ENCODE results near the gene ASTL. TPM values are rescaled to one million over a fixed set of nuclear protein-coding genes. Genes with fewer than 3 reads are reported as not detected.

The ASTL gene
- total RNA-seq, 3 donors from 2014 or later (not counting 1 experiment from before 2014, with no cell fraction given) = 5.5 to 11.3 (median 8.8) TPM

DNA sequence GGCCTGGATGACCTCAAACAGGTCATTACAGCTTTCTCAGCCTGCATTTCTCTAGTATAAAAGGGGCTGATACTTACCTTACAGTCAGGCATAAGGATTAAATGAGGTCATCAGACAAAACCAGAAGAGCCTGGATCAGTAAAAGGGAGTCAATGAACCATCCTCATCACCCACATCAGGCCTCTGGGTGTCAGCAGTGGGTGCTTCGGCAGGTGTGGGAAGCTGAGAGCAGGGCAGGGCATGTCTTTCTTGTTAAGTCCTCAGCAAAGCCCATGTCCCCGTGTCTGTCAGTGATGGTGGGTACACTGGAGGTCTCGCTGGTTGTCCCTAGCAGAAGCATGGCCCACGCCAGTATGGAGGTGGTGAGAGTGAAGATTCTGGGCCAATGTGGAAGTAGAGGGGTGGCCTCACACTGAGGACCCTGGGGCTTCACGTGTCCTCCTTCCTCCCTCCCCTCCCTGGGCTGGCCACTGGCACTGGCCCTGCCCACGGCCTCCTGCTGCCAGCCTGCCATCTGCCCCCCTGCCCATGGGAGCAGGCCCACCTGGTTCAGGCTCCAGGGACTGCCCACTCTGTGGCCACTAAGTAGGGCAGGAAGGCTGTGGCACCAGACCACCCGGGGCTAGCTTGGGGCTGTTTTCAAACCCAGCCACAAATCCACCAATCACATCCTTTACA is 26.3 kb downstream of the ASTL start:
- 80% methylated on average over 7 of the region's 7 CpGs for WGBS (ENCODE audit: insufficient coverage)
- DNase-seq (peak in 1 of 2 donors; percentile 34), ATAC-seq (no peak)
- Histone ChIP-seq H3K27me3 (ENCODE audit: control insufficient read depth, insufficient read depth, low read length) (peaks cover 4% of the 10 kb centered on the region), H3K27ac (ENCODE audit: low read length) (no peak overlapping the region), H3K4me3 (ENCODE audit: low read length) (no peak overlapping the region), H3K9me3 (ENCODE audit: control insufficient read depth, insufficient read depth, low read length) (no peaks in the 10 kb centered on the region), H3K36me3 (ENCODE audit: control insufficient read depth, insufficient read depth, low read length) (no peaks in the 10 kb centered on the region), H3K4me1 (ENCODE audit: control insufficient read depth, insufficient read depth, low read length) (no peaks in the 10 kb centered on the region)
- H3K27ac Mint-ChIP-seq = no peak overlapping the region
- TF ChIP-seq, protein P1, sequence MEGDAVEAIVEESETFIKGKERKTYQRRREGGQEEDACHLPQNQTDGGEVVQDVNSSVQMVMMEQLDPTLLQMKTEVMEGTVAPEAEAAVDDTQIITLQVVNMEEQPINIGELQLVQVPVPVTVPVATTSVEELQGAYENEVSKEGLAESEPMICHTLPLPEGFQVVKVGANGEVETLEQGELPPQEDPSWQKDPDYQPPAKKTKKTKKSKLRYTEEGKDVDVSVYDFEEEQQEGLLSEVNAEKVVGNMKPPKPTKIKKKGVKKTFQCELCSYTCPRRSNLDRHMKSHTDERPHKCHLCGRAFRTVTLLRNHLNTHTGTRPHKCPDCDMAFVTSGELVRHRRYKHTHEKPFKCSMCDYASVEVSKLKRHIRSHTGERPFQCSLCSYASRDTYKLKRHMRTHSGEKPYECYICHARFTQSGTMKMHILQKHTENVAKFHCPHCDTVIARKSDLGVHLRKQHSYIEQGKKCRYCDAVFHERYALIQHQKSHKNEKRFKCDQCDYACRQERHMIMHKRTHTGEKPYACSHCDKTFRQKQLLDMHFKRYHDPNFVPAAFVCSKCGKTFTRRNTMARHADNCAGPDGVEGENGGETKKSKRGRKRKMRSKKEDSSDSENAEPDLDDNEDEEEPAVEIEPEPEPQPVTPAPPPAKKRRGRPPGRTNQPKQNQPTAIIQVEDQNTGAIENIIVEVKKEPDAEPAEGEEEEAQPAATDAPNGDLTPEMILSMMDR (IDR thresholded peaks at IDR 0.05) = no peak
- peaks cover 9 to 12% of the 10 kb centered on the region in 2 donors for H3K4me1 Mint-ChIP-seq
- no peaks in the 10 kb centered on the region for H3K36me3 Mint-ChIP-seq
- H3K4me3 Mint-ChIP-seq = no peak overlapping the region
- no peaks in the 10 kb centered on the region for H3K9me3 Mint-ChIP-seq
- intact Hi-C loops (cut with micrococcal nuclease) = loop anchor here (10.0 kb wide), 1 partner anchor 87 kb away; no protein-coding TSS in a partner anchor
- H3K27me3 Mint-ChIP-seq (ENCODE audit: low read depth in 2 of 2) = peaks cover 12% of the 10 kb centered on the region in 2 donors

GRCh38 chr2:96111257-96111640 is 27.1 kb downstream of the ASTL start:
- Histone ChIP-seq H3K27ac (ENCODE audit: low read length) (no peak overlapping the region), H3K4me3 (ENCODE audit: low read length) (no peak overlapping the region), H3K27me3 (ENCODE audit: control insufficient read depth, insufficient read depth, low read length) (peaks cover 4% of the 10 kb centered on the region), H3K9me3 (ENCODE audit: control insufficient read depth, insufficient read depth, low read length) (peaks cover under 1% of the 10 kb centered on the region), H3K4me1 (ENCODE audit: control insufficient read depth, insufficient read depth, low read length) (no peaks in the 10 kb centered on the region), H3K36me3 (ENCODE audit: control insufficient read depth, insufficient read depth, low read length) (no peaks in the 10 kb centered on the region)
- intact Hi-C loops (cut with micrococcal nuclease) = loop anchor here (10.0 kb wide), 1 partner anchor 86 kb away; no protein-coding TSS in a partner anchor
- H3K27ac Mint-ChIP-seq = no peak overlapping the region
- DNase-seq (no peak), ATAC-seq (no peak)
- H3K4me1 Mint-ChIP-seq = peaks cover 9 to 11% of the 10 kb centered on the region in 2 donors
- TF ChIP-seq, protein P1 (IDR thresholded peaks at IDR 0.05) = no peak
- H3K27me3 Mint-ChIP-seq (ENCODE audit: low read depth in 2 of 2) = peaks cover 12% of the 10 kb centered on the region in 2 donors
- peaks cover 0 to 1% of the 10 kb centered on the region in 2 donors for H3K9me3 Mint-ChIP-seq
- WGBS (ENCODE audit: insufficient coverage) = 80% methylated on average over 4 of the region's 4 CpGs
- no peaks in the 10 kb centered on the region for H3K36me3 Mint-ChIP-seq
- H3K4me3 Mint-ChIP-seq = no peak overlapping the region

- no peaks in the 10 kb centered on the region for H3K36me3 Mint-ChIP-seq
- TF ChIP-seq, protein P1 (IDR thresholded peaks at IDR 0.05) = no peak
- H3K27ac ChIP-seq (ENCODE audit: low read length) = no peak overlapping the region
- H3K9me3 ChIP-seq (ENCODE audit: control insufficient read depth, insufficient read depth, low read length) = peaks cover 5% of the 10 kb centered on the region
- intact Hi-C loops (cut with micrococcal nuclease) = loop anchor here (10.0 kb wide), 1 partner anchor 86 kb away; no protein-coding TSS in a partner anchor
- no peaks in the 10 kb centered on the region for H3K36me3 ChIP-seq (ENCODE audit: control insufficient read depth, insufficient read depth, low read length)
- DNase-seq = no peak
- no peaks in the 10 kb centered on the region for H3K4me1 ChIP-seq (ENCODE audit: control insufficient read depth, insufficient read depth, low read length)
- H3K27me3 Mint-ChIP-seq (ENCODE audit: low read depth in 2 of 2) = peaks cover 7 to 10% of the 10 kb centered on the region in 2 donors
- H3K4me3 Mint-ChIP-seq = no peak overlapping the region
- H3K9me3 Mint-ChIP-seq = peaks cover 0 to 3% of the 10 kb centered on the region in 2 donors
- no peak for ATAC-seq
- H3K4me3 ChIP-seq (ENCODE audit: low read length) = no peak overlapping the region
- WGBS (ENCODE audit: insufficient coverage) = 85% methylated on average over 13 of the region's 13 CpGs
- H3K27ac Mint-ChIP-seq = no peak overlapping the region
- peaks cover 3% of the 10 kb centered on the region for H3K27me3 ChIP-seq (ENCODE audit: control insufficient read depth, insufficient read depth, low read length)
- peaks cover 5% of the 10 kb centered on the region in 2 donors for H3K4me1 Mint-ChIP-seq
Observed at GRCh38 chr2:96110621-96111256, 27.6 kb downstream of the ASTL start.

Data from natural killer cell (primary cell).